NCI-H2029 treated with DMSO at 0.1 percent for 48 hours (cell line): Measurements from ENCODE around the gene RAET1L.
"Not testable (repeated sequence)": the region's sequence is repeated elsewhere in the genome, so short reads cannot be mapped to it uniquely, and the experiment has no call there.

Source experiments
- DNase-seq: peaks from one replicate; lab custom pipeline; 2025; lab: John Stamatoyannopoulos, UW

RAET1L gene

GRCh38 chr6:150044621-150045145 lies 19.4 kb upstream of the RAET1L start:
- no peak for DNase-seq

GRCh38 chr6:150043501-150044412 lies 18.4 kb upstream of the RAET1L start:
- DNase-seq: no peak

- DNase-seq: no peak
These were observed 17.8 kb upstream of the RAET1L start for GRCh38 chr6:150043096-150043495.

GRCh38 chr6:150038202-150039062 lies 13.1 kb upstream of the RAET1L start:
- no peak for DNase-seq

GRCh38 chr6:150037526-150038201 lies 12.3 kb upstream of the RAET1L start:
- DNase-seq: no peak

- no peak for DNase-seq
These were observed 10.7 kb upstream of the RAET1L start for GRCh38 chr6:150036081-150036480.

GRCh38 chr6:150033207-150033771 lies 8.0 kb upstream of the RAET1L start:
- DNase-seq: no peak

GRCh38 chr6:150032598-150032997 lies 7.3 kb upstream of the RAET1L start:
- DNase-seq: no peak

- DNase-seq: no peak
These were observed 5.3 kb upstream of the RAET1L start for GRCh38 chr6:150030611-150031010.

- no peak for DNase-seq
These were observed 4.4 kb upstream of the RAET1L start for GRCh38 chr6:150029749-150030148.

- DNase-seq: no peak
These were observed 3.9 kb upstream of the RAET1L start for GRCh38 chr6:150029276-150029675.

- DNase-seq: no peak
These were observed 3.5 kb upstream of the RAET1L start for GRCh38 chr6:150028799-150029198.

- DNase-seq: no peak
These were observed 2.7 kb upstream of the RAET1L start for GRCh38 chr6:150027806-150028565.

- DNase-seq: no peak
These were observed 1.9 kb upstream of the RAET1L start for GRCh38 chr6:150026976-150027805.

GRCh38 chr6:150024646-150025155 lies 631 bp downstream of the RAET1L start:
- no peak for DNase-seq

GRCh38 chr6:150024021-150024420 lies 1.3 kb downstream of the RAET1L start:
- not testable (repeated sequence) for DNase-seq

GRCh38 chr6:150021870-150022269 lies 3.5 kb downstream of the RAET1L start:
- not testable (repeated sequence) for DNase-seq

GRCh38 chr6:150018846-150019580 lies 6.3 kb downstream of the RAET1L start:
- no peak for DNase-seq

GRCh38 chr6:150017186-150017521 lies 8.2 kb downstream of the RAET1L start:
- DNase-seq: not testable (repeated sequence)
